NB4 (cell line): ENCODE results near the gene PLAAT2.
"Not testable (repeated sequence)": the region's sequence is repeated elsewhere in the genome, so short reads cannot be mapped to it uniquely, and the experiment has no call there.

Experiments
- DNase-seq: peaks from one replicate; pipeline ENCODE4 v3.0.0; 2010; ENCODE audit warnings: low read depth
- H3K4me3 ChIP-seq: one replicate; pipeline ENCODE4 v1.5.1; 2011; ENCODE audit warnings: mild to moderate bottlenecking, low read depth, low read length, moderate library complexity
- MAX ChIP-seq: IDR thresholded peaks from 2 replicates; pipeline ENCODE4 v1.6.1; 2011; ENCODE audit warnings: low read depth, low read length
- MYC ChIP-seq: IDR thresholded peaks from 2 replicates; pipeline ENCODE4 v1.6.1; 2011; ENCODE audit warnings: low read depth, low read length
- POLR2A ChIP-seq: IDR thresholded peaks from 2 replicates; pipeline ENCODE4 v1.6.1; 2011; ENCODE audit warnings: mild to moderate bottlenecking; ENCODE audit not compliant: insufficient read length; ENCODE audit errors: extremely low read depth
- TF ChIP-seq, protein P1 (sequence below): IDR thresholded peaks from one replicate; pipeline ENCODE4 v1.5.1; 2012; ENCODE audit warnings: low read depth, low read length

PLAAT2 gene

GRCh38 chr11:63551091-63551888 is 11.9 kb downstream of the PLAAT2 start:
- DNase-seq, result no peak
- H3K4me3 ChIP-seq, result no peak overlapping the region
- TF ChIP-seq MAX (no peak), POLR2A (no peak), MYC (no peak)
- TF ChIP-seq, protein P1, sequence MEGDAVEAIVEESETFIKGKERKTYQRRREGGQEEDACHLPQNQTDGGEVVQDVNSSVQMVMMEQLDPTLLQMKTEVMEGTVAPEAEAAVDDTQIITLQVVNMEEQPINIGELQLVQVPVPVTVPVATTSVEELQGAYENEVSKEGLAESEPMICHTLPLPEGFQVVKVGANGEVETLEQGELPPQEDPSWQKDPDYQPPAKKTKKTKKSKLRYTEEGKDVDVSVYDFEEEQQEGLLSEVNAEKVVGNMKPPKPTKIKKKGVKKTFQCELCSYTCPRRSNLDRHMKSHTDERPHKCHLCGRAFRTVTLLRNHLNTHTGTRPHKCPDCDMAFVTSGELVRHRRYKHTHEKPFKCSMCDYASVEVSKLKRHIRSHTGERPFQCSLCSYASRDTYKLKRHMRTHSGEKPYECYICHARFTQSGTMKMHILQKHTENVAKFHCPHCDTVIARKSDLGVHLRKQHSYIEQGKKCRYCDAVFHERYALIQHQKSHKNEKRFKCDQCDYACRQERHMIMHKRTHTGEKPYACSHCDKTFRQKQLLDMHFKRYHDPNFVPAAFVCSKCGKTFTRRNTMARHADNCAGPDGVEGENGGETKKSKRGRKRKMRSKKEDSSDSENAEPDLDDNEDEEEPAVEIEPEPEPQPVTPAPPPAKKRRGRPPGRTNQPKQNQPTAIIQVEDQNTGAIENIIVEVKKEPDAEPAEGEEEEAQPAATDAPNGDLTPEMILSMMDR, result no peak

GRCh38 chr11:63550156-63550700 is 13.0 kb downstream of the PLAAT2 start:
- DNase-seq, H3K4me3 ChIP-seq: not testable (repeated sequence)

DNA sequence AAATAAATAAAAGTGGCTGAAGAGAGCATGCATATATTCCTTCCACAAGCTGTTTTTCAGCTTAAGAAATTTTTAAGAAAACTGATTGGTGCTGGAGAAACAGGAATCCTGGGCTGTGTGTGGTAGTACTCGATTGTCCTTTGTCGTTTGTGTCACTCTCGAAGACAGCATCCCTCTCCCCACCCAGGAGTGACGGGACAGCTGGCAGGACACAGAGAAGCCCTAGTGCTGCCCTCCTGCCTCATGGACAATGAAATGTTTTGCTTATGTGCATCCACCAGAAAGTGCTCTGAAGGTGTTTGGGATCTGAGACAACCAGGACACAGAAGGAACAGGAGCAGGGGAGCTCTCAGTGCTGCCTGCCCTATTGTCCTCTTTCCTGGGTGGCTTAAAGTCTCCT is 13.8 kb downstream of the PLAAT2 start:
- TF ChIP-seq, protein P1, result no peak
- TF ChIP-seq MAX, result no peak
- no peak for TF ChIP-seq MYC
- TF ChIP-seq POLR2A, result no peak
- no peak for DNase-seq
- no peak overlapping the region for H3K4me3 ChIP-seq

- no peak overlapping the region for H3K4me3 ChIP-seq
- TF ChIP-seq MYC, result no peak
- TF ChIP-seq POLR2A, result no peak
- TF ChIP-seq, protein P1, result no peak
- DNase-seq, result no peak
These were observed 15.0 kb downstream of the PLAAT2 start for GRCh38 chr11:63548178-63548577.

DNA sequence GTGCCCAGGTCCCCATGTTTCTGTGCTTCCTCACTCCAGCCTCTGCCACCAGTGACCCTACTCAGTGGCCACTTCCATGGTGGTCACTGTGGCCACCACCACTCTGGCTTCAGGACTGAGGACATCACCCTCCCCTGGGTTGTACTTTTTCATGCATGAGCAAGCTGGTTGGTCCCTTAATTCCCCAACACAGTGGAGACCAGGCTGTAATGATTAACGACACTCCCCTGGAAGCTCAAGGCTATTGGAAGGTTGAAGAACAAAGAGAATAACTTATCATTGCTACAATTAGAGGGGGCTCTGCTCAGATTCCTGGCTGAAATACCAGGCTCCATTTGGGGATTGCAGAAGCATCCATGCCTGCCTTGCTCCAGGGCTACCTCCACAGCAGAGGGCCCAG is 16.1 kb downstream of the PLAAT2 start:
- DNase-seq, result no peak
- H3K4me3 ChIP-seq, result no peak overlapping the region
- TF ChIP-seq MAX, result no peak
- no peak for TF ChIP-seq POLR2A
- TF ChIP-seq, protein P1, result no peak
- no peak for TF ChIP-seq MYC

DNA sequence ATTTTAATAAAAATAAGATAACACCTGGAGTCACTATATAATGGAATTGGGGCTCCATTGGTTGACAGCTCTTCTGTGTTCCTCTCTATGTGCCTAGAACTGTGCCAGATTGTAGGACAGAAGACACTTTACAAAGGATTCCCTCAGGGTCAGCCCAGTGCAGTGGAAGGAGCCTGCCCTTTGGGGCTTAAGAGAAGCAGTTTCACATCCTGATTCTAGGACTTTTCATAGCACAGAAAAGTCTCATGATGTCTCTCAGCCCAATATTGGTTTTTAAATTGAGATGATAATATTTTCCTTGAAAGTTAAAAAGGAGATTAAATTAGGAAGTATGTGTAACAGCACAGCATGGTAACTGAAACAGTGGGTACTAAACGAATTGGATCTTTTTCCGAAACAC is 19.5 kb downstream of the PLAAT2 start:
- H3K4me3 ChIP-seq, result no peak overlapping the region
- TF ChIP-seq, protein P1, result no peak
- TF ChIP-seq MAX, result no peak
- no peak for TF ChIP-seq MYC
- no peak for TF ChIP-seq POLR2A
- no peak for DNase-seq

DNA sequence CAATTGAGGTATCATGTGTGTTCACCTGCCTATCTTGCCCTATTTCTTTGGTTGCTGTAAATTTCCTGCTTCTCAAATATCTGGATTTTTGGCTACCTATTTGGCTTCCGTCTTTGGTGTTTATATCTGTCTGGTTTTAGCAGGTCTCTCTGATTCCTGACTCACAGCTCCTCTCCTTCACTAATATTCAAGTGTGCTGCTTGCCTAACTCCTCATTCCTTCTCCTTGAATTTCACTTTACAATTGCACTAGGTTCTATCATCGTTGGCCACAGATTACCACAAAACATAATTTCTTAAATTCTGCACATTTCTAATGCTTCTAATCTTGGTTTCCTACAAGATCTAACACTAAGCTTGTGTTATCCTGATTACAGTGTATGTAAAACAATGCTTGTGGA is 20.7 kb downstream of the PLAAT2 start:
- H3K4me3 ChIP-seq, DNase-seq: not testable (repeated sequence)
